ENCODE measurements around the gene ZBTB25. TPM values are rescaled to one million over a fixed set of nuclear protein-coding genes. Genes with fewer than 3 reads are reported as not detected.

ZBTB25 gene
- total RNA-seq, 1 experiment from 2014 or later, result 26.3 TPM

DNA sequence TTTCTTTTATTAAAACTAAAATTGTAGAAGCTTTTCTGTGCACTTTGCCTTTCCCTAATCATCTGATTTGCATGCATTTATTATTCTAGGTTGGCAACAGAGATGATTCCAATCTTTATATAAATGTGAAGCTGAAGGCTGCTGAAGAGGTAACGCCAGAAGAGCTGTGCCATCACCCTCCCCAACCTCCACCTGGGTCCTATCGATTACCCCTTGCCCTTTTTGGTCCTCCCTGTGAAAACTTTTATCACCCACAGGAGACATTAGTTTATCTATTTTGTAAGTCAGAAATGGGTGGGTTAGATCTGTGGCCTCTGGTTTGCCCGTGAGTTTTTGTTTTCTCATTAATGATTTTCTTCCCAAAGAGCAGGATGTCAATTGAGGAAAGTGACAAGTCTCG is 92.6 kb downstream of the ZBTB25 start:
- H3K9ac ChIP-seq (ENCODE audit: low read length), result no peak overlapping the region
- H3K9me3 ChIP-seq (ENCODE audit: low read length), result no peaks in the 10 kb centered on the region
- no peak overlapping the region for H3K4me2 ChIP-seq (ENCODE audit: low read depth, low read length, poor library complexity, severe bottlenecking)
- H4K20me1 ChIP-seq (ENCODE audit: insufficient read depth, low read depth, low read length), result no peaks in the 10 kb centered on the region
- peaks cover 26% of the 10 kb centered on the region for H3K4me1 ChIP-seq (ENCODE audit: low read length)
- no peak for DNase-seq
- H3K27me3 ChIP-seq (ENCODE audit: low read length), result no peaks in the 10 kb centered on the region
- peaks cover 54% of the 10 kb centered on the region; the same call in 1 of the 2 replicates for H3K36me3 ChIP-seq (ENCODE audit: insufficient read depth, low read length)
- no peak overlapping the region for H3K4me3 ChIP-seq (ENCODE audit: low read length)
- H3K9me2 ChIP-seq (replicated peaks; ENCODE audit: insufficient read depth, low read length), result no peaks in the 10 kb centered on the region
- H3K79me2 ChIP-seq (ENCODE audit: low read length), result peaks cover 52% of the 10 kb centered on the region
- H2AFZ ChIP-seq (ENCODE audit: low read length), result no peak overlapping the region
- H3K27ac ChIP-seq (ENCODE audit: low read length), result no peak overlapping the region

DNA sequence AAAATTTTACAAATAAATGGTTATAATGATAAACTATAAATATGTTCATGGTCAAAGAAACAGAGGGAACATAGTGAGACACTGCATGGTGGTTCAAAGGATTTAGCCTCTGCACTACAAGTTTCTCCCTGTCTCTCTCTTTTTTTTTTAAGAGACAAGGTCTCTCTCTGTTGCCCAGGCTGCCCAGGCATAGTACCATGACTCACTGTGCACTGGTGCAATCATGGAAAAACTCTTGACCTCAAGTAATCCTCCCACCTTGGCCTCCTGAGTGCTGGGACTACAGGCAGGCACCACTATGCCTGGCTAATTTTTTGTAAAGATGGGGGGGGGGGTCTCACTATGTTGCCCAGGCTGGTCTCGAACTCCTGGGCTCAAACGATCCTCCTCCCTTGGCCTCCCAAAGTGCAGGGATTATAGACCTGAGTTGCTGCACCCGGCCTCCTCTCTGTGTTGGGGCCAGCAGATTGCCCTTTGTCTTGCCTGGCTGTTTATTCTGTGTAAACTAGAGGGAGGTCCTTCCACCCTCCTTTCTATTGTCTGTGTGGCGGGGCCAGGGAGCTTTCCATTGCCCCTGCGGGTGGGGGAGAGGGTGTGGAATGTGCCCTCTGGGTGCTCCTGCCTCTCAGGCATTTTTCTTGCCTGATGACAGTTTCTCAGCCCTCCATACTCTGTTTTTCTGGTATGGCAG is 93.4 kb downstream of the ZBTB25 start:
- no peaks in the 10 kb centered on the region for H3K27me3 ChIP-seq (ENCODE audit: low read length)
- H2AFZ ChIP-seq (ENCODE audit: low read length), result no peak overlapping the region
- no peak overlapping the region for H3K27ac ChIP-seq (ENCODE audit: low read length)
- H4K20me1 ChIP-seq (ENCODE audit: insufficient read depth, low read depth, low read length), result no peaks in the 10 kb centered on the region
- no peak for DNase-seq
- peaks cover 57% of the 10 kb centered on the region for H3K79me2 ChIP-seq (ENCODE audit: low read length)
- H3K9ac ChIP-seq (ENCODE audit: low read length), result no peak overlapping the region
- H3K9me2 ChIP-seq (replicated peaks; ENCODE audit: insufficient read depth, low read length), result no peaks in the 10 kb centered on the region
- no peaks in the 10 kb centered on the region for H3K9me3 ChIP-seq (ENCODE audit: low read length)
- H3K4me2 ChIP-seq (ENCODE audit: low read depth, low read length, poor library complexity, severe bottlenecking), result no peak overlapping the region
- peaks cover 51% of the 10 kb centered on the region; the same call in 1 of the 2 replicates for H3K36me3 ChIP-seq (ENCODE audit: insufficient read depth, low read length)
- peaks cover 26% of the 10 kb centered on the region for H3K4me1 ChIP-seq (ENCODE audit: low read length)
- no peak overlapping the region for H3K4me3 ChIP-seq (ENCODE audit: low read length)

DNA sequence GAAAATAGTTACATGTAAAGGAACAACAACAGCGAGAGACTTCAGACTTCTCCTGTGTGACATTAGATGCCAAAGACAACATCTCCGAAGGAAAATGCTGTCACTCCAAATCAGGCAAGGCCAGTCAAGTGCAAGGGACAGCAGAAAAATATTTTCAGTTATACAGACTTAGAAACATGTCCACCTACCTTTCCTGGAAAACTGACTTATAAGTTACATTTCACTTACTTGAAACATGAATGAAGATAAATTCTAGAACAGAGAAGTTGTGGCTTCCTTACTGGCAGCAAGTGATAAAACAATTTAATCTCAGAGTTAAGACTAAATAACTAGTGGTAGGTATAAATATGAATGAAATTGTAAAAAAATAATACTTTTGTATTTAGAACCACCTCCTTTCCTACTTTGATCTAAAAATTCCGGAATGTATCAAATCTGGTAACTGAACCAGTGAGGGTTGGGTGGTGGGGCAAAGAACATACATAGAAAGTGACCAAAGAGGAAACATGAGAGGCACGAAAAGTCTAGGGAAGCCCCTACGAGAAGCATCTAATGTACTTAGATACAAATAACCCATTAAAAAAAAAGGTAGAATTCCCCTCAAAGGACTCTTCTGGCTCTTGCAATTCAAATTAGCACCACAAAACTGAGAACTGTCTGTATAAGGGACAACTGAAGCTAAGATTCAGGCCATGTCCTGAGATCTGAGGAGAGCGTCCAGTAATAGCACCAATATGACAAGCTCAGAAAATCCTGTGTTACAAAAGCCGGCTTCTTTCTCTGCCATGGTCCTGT is 94.3 kb downstream of the ZBTB25 start:
- no peak overlapping the region for H3K4me2 ChIP-seq (ENCODE audit: low read depth, low read length, poor library complexity, severe bottlenecking)
- no peak for DNase-seq

DNA sequence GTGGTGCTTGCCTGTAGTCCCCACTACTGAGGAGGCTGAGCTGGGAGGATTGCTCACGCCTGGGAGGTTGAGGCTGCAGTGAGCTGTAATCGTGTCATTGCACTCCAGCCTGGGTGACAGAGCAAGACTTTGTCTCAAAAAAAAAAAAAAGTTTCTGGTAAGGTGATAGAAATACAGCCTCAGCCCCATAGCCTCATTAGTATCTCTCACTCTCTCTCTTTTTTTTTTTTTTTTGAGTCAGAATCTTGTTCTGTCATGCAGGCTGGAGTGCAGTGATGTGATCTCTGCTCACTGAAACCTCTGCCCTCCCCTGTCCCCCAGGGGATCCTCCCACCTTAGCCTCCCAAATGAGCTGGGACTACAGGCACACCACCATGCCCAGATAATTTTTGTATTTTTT is 96.3 kb downstream of the ZBTB25 start:
- Histone ChIP-seq H3K36me3 (ENCODE audit: insufficient read depth, low read length) (peaks cover 64% of the 10 kb centered on the region), H2AFZ (ENCODE audit: low read length) (no peak overlapping the region), H3K27ac (ENCODE audit: low read length) (no peak overlapping the region), H3K79me2 (ENCODE audit: low read length) (peaks cover 84% of the 10 kb centered on the region), H3K4me1 (ENCODE audit: low read length) (peaks cover 26% of the 10 kb centered on the region), H3K9me3 (ENCODE audit: low read length) (no peaks in the 10 kb centered on the region), H3K4me3 (ENCODE audit: low read length) (no peak overlapping the region), H4K20me1 (ENCODE audit: insufficient read depth, low read depth, low read length) (no peaks in the 10 kb centered on the region), H3K27me3 (ENCODE audit: low read length) (no peaks in the 10 kb centered on the region), H3K4me2 (ENCODE audit: low read depth, low read length, poor library complexity, severe bottlenecking) (no peak overlapping the region), H3K9ac (ENCODE audit: low read length) (no peak overlapping the region), H3K9me2 (replicated peaks; ENCODE audit: insufficient read depth, low read length) (no peaks in the 10 kb centered on the region)
- DNase-seq, result no peak

More for the DNA sequence above, 94.3 kb downstream of the ZBTB25 start:
- Histone ChIP-seq H3K4me1 (ENCODE audit: low read length) (peaks cover 26% of the 10 kb centered on the region), H3K36me3 (ENCODE audit: insufficient read depth, low read length) (peaks cover 56% of the 10 kb centered on the region), H3K9ac (ENCODE audit: low read length) (no peak overlapping the region), H3K27ac (ENCODE audit: low read length) (peak overlapping the region; percentile 4; the same call in 1 of the 2 replicates), H3K9me2 (replicated peaks; ENCODE audit: insufficient read depth, low read length) (no peaks in the 10 kb centered on the region), H2AFZ (ENCODE audit: low read length) (no peak overlapping the region), H3K9me3 (ENCODE audit: low read length) (no peaks in the 10 kb centered on the region), H3K4me3 (ENCODE audit: low read length) (no peak overlapping the region), H3K27me3 (ENCODE audit: low read length) (no peaks in the 10 kb centered on the region), H4K20me1 (ENCODE audit: insufficient read depth, low read depth, low read length) (no peaks in the 10 kb centered on the region), H3K79me2 (ENCODE audit: low read length) (peaks cover 66% of the 10 kb centered on the region)

DNA sequence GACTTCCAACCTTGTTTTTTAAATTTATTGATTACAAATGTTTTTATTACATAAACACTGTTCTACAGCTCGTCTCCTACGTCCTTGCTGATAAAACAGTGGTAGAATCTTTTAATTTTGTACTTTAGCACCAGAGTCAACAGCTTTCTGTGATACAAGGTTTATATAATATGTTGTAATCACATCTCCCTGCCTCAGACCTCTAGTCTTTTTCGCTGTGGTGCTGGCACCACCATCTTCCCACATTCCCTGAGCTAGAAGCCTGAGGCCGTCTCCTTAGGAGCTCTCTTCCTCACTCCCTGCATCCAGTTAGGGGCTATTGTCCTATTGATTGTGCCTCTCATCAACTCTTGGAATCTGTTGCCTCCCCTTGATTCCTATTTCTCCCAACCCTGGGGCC is 98.3 kb downstream of the ZBTB25 start:
- Histone ChIP-seq H3K9ac (ENCODE audit: low read length) (no peak overlapping the region), H3K36me3 (ENCODE audit: insufficient read depth, low read length) (peaks cover 60% of the 10 kb centered on the region)

DNA sequence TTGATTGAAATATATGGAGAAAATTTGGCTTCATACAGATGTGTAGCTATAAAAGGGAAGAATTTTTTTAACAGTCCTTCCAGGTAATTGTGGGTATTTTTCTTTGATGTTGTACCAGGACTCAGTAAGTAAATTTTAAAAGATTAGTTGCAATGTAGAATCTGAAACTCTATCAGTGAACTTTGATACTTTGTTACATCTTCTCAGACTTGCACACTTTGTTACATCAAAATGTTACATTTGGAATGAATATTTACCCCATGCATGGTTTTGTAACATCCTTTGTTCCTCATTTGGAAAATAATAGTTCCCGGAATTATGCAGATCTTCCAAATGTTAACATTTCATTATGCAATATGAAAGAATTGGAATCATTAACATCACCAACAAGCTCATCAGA is 101.7 kb downstream of the ZBTB25 start:
- no peaks in the 10 kb centered on the region for H3K9me3 ChIP-seq (ENCODE audit: low read length)
- H3K27me3 ChIP-seq (ENCODE audit: low read length), result no peaks in the 10 kb centered on the region
- no peak overlapping the region for H3K4me2 ChIP-seq (ENCODE audit: low read depth, low read length, poor library complexity, severe bottlenecking)
- no peaks in the 10 kb centered on the region for H4K20me1 ChIP-seq (ENCODE audit: insufficient read depth, low read depth, low read length)
- peaks cover 44% of the 10 kb centered on the region for H3K36me3 ChIP-seq (ENCODE audit: insufficient read depth, low read length)
- 0 out of 2 replicates have a peak, but pooled peaks cover 2% of the 10 kb centered on the region for H3K4me1 ChIP-seq (ENCODE audit: low read length)
- H3K9ac ChIP-seq (ENCODE audit: low read length), result no peak overlapping the region
- H3K79me2 ChIP-seq (ENCODE audit: low read length), result peaks cover 89% of the 10 kb centered on the region
- no peak for DNase-seq
- H2AFZ ChIP-seq (ENCODE audit: low read length), result no peak overlapping the region
- no peak overlapping the region for H3K27ac ChIP-seq (ENCODE audit: low read length)
- H3K4me3 ChIP-seq (ENCODE audit: low read length), result no peak overlapping the region
- no peaks in the 10 kb centered on the region for H3K9me2 ChIP-seq (replicated peaks; ENCODE audit: insufficient read depth, low read length)

More for the DNA sequence above, 98.3 kb downstream of the ZBTB25 start:
- no peaks in the 10 kb centered on the region for H3K9me2 ChIP-seq (replicated peaks; ENCODE audit: insufficient read depth, low read length)
- H3K27me3 ChIP-seq (ENCODE audit: low read length), result no peaks in the 10 kb centered on the region
- H3K27ac ChIP-seq (ENCODE audit: low read length), result no peak overlapping the region
- H3K4me3 ChIP-seq (ENCODE audit: low read length), result no peak overlapping the region
- peaks cover 19% of the 10 kb centered on the region for H3K4me1 ChIP-seq (ENCODE audit: low read length)
- H3K4me2 ChIP-seq (ENCODE audit: low read depth, low read length, poor library complexity, severe bottlenecking), result no peak overlapping the region
- no peaks in the 10 kb centered on the region for H3K9me3 ChIP-seq (ENCODE audit: low read length)
- no peak overlapping the region for H2AFZ ChIP-seq (ENCODE audit: low read length)
- peaks cover 90% of the 10 kb centered on the region for H3K79me2 ChIP-seq (ENCODE audit: low read length)
- H4K20me1 ChIP-seq (ENCODE audit: insufficient read depth, low read depth, low read length), result no peaks in the 10 kb centered on the region
- DNase-seq, result no peak

DNA sequence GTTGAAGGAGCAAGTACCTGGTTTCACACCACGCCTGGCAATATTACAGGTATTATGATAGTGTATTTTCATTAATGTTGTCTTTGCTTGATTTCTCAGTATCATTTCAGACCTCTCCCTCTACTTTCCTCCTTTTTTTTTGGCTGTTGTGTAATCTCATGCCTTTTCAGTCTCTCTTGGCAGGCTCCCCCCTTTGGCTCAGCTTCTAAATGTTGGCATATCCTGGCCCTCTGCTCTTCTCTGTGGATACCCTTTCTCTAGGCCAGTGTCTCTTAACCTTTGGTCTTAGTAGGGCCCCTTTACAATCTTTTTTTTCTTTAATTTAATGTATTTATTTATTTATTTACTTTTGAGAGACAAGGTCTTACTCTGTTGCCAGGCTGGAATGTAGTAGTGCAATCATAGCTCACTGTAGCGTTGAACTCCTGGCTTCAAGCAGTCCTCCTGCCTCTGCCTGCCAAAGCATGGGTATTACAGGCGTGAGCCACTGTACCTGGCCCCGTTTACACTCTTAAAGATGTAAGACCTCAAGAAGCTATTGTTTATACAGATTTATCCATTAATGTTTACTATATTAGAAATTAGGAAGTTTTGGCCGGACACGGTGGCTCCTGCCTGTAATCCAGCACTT is 102.7 kb downstream of the ZBTB25 start:
- Histone ChIP-seq H3K9ac (ENCODE audit: low read length) (no peak overlapping the region), H3K27ac (ENCODE audit: low read length) (no peak overlapping the region), H3K36me3 (ENCODE audit: insufficient read depth, low read length) (peaks cover 38% of the 10 kb centered on the region), H4K20me1 (ENCODE audit: insufficient read depth, low read depth, low read length) (no peaks in the 10 kb centered on the region), H3K9me2 (replicated peaks; ENCODE audit: insufficient read depth, low read length) (no peaks in the 10 kb centered on the region), H3K4me3 (ENCODE audit: low read length) (no peak overlapping the region), H3K27me3 (ENCODE audit: low read length) (no peaks in the 10 kb centered on the region), H3K9me3 (ENCODE audit: low read length) (no peaks in the 10 kb centered on the region), H2AFZ (ENCODE audit: low read length) (no peak overlapping the region), H3K4me1 (ENCODE audit: low read length) (no peaks in the 10 kb centered on the region), H3K79me2 (ENCODE audit: low read length) (peaks cover 87% of the 10 kb centered on the region), H3K4me2 (ENCODE audit: low read depth, low read length, poor library complexity, severe bottlenecking) (no peak overlapping the region)
- DNase-seq, result no peak
